Measurements from ENCODE around the gene RBBP7.
A peak's percentile ranks its signal among the peaks of the same experiment; 100 is the strongest.

The RBBP7 gene

DNA sequence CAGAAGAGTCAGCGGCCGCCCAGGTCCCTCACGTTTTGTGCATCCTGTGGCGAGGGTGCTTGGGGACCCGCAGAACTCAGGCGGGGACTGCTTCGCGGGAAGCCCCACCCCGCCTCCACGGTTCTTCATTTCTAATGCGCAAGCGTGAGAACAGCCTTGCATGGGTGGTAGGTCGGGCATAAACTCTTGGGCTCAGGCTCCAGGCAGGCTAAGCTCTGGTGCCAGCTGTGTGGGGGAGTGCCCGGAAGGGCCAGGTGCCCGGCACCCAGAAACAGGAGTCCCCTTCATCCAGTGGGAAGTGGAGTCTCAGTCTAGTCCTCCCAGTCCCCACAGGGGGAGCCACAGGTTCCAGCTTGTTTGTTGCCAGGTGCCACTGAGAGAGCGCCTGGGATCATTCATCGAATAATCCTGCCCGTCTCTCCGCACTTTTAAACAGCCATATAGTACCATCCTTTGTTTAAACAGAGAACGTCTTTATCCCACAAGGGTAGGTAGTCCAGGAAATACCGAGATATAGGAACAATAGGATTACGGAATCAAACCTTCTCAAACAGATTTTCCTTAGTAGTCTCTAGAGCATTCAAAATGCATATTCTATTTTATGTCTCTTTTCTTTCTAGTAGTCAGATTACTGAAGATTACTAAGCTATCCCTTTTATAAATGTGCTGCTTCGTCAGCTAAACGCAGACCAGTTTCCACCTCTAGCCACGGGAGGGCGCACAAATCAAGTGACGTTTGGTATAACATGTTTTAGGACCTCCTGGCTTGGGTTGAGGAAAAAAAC, 12.7 kb upstream of the RBBP7 start:
- Histone ChIP-seq H3K27ac (ENCODE audit: low read depth, low read length) (peak overlapping the region; percentile 49), H3K9me3 (ENCODE audit: low read length) (no peaks in the 10 kb centered on the region), H3K9ac (ENCODE audit: low read length) (peak overlapping the region; percentile 65), H3K4me3 (ENCODE audit: low read depth in 1 of 2, low read length in 2 of 2) (peak overlapping the region; percentile 38 to 70), H3K27me3 (ENCODE audit: control insufficient read depth in 1 of 2, insufficient read depth in 2 of 2, low read length in 2 of 2) (peaks cover 0 to 4% of the 10 kb centered on the region in 2 donors), H3K4me1 (ENCODE audit: insufficient read depth, low read length) (peaks cover 4% of the 10 kb centered on the region), H3K36me3 (ENCODE audit: insufficient read depth, low read length) (no peaks in the 10 kb centered on the region)

DNA sequence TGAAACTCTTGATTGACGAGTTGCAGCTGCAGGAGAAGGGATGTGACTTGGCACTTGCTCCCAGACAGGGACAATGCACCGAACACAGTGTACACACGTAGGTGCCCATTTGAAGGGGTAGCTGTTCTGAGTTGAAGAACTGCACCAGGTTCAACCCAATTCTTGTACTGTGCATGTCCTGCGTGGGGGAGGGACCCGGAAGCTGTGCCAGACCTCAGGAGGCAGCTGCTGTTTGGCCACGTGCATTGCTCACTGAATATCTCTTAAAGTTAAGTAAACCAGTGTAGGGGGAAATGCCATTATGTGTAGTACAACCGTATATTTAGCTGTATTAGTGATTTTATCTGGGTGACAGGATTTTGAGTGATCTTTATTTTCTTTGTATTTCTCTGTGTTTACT, 12.0 kb upstream of the RBBP7 start:
- peak overlapping the region in 1 of 2 donors; percentile 70 for H3K4me3 ChIP-seq (ENCODE audit: low read depth in 1 of 2, low read length in 2 of 2)
- peaks cover 0 to 4% of the 10 kb centered on the region in 2 donors for H3K27me3 ChIP-seq (ENCODE audit: control insufficient read depth in 1 of 2, insufficient read depth in 2 of 2, low read length in 2 of 2)
- H3K4me1 ChIP-seq (ENCODE audit: insufficient read depth, low read length) = peaks cover 4% of the 10 kb centered on the region
- H3K27ac ChIP-seq (ENCODE audit: low read depth, low read length) = peak overlapping the region; percentile 49
- H3K36me3 ChIP-seq (ENCODE audit: insufficient read depth, low read length) = no peaks in the 10 kb centered on the region
- no peaks in the 10 kb centered on the region for H3K9me3 ChIP-seq (ENCODE audit: low read length)
- no peak overlapping the region for H3K9ac ChIP-seq (ENCODE audit: low read length)

- Histone ChIP-seq H3K4me3 (ENCODE audit: low read depth in 1 of 2, low read length in 2 of 2) (no peak overlapping the region), H3K36me3 (ENCODE audit: insufficient read depth, low read length) (no peaks in the 10 kb centered on the region), H3K27me3 (ENCODE audit: control insufficient read depth in 1 of 2, insufficient read depth in 2 of 2, low read length in 2 of 2) (peaks cover 0 to 11% of the 10 kb centered on the region in 2 donors), H3K4me1 (ENCODE audit: insufficient read depth, low read length) (no peaks in the 10 kb centered on the region), H3K27ac (ENCODE audit: low read depth, low read length) (no peak overlapping the region), H3K9ac (ENCODE audit: low read length) (no peak overlapping the region), H3K9me3 (ENCODE audit: low read length) (no peaks in the 10 kb centered on the region)
These were observed 6.5 kb upstream of the RBBP7 start for GRCh38 chrX:16876696-16877095.

GRCh38 chrX:16874458-16875095, 4.4 kb upstream of the RBBP7 start:
- no peak overlapping the region for H3K4me3 ChIP-seq (ENCODE audit: low read depth in 1 of 2, low read length in 2 of 2)
- H3K9me3 ChIP-seq (ENCODE audit: low read length) = no peaks in the 10 kb centered on the region
- H3K4me1 ChIP-seq (ENCODE audit: insufficient read depth, low read length) = no peaks in the 10 kb centered on the region
- no peak overlapping the region for H3K9ac ChIP-seq (ENCODE audit: low read length)
- no peaks in the 10 kb centered on the region for H3K36me3 ChIP-seq (ENCODE audit: insufficient read depth, low read length)
- H3K27ac ChIP-seq (ENCODE audit: low read depth, low read length) = no peak overlapping the region
- H3K27me3 ChIP-seq (ENCODE audit: control insufficient read depth in 1 of 2, insufficient read depth in 2 of 2, low read length in 2 of 2) = peaks cover 0 to 11% of the 10 kb centered on the region in 2 donors

- Histone ChIP-seq H3K4me3 (ENCODE audit: low read depth in 1 of 2, low read length in 2 of 2) (no peak overlapping the region), H3K4me1 (ENCODE audit: insufficient read depth, low read length) (peaks cover 11% of the 10 kb centered on the region), H3K27ac (ENCODE audit: low read depth, low read length) (no peak overlapping the region), H3K27me3 (ENCODE audit: control insufficient read depth in 1 of 2, insufficient read depth in 2 of 2, low read length in 2 of 2) (peaks cover 0 to 7% of the 10 kb centered on the region in 2 donors), H3K9me3 (ENCODE audit: low read length) (no peaks in the 10 kb centered on the region), H3K9ac (ENCODE audit: low read length) (no peak overlapping the region), H3K36me3 (ENCODE audit: insufficient read depth, low read length) (no peaks in the 10 kb centered on the region)
These were observed 2.9 kb upstream of the RBBP7 start for GRCh38 chrX:16873106-16873505.

DNA sequence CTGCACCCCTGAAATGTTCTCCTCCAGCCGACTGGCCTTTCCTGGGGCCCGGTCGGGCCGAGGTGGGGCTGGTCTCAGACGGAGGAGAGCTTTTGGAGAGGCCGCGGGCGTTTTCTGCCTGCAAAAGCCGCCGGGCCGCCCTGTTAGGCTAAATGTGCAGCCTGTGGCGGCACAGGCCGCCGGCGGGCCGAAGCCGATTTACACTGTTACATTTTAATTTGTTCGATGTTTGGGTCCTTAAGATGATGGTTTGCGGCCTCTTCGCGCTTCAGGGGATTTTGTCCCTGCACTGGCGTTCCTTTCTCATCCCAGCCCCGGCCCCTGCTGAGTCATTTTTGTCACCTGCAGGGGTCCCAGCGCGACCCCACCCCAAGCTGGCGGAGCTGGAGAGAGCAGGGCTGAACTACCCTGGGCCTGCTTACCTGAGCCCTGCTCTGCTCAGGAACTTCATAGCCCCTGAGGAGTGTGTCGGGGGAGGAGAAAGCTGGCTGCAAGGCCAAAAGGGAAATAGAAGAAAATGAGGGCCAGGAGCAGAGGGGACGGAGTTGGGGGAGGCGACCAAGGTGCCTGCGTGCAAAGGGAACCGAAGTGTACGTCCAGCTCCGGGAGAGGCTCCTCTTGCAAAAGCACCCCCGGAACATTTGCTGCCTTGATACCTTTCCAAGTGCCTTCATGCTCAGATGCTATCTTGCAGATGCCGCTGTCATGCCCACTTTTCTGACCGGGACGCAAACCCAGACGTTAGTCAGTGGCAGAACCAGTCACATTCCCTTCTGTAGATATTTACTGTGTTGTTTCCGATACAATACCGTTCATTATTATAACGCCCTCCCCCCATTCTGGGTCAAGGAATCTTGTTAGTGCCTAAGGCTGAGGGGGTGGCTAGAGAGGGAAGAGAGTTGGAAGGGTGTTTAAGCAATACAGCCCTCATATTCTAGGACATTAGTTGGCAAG, 977 bp upstream of the RBBP7 start:
- peak overlapping the region; percentile 54 for H3K27ac ChIP-seq (ENCODE audit: low read depth, low read length)
- no peaks in the 10 kb centered on the region for H3K9me3 ChIP-seq (ENCODE audit: low read length)
- peak overlapping the region; percentile 60 to 66 for H3K4me3 ChIP-seq (ENCODE audit: low read depth in 1 of 2, low read length in 2 of 2)
- peaks cover 17% of the 10 kb centered on the region for H3K4me1 ChIP-seq (ENCODE audit: insufficient read depth, low read length)
- H3K27me3 ChIP-seq (ENCODE audit: control insufficient read depth in 1 of 2, insufficient read depth in 2 of 2, low read length in 2 of 2) = peaks cover 0 to 7% of the 10 kb centered on the region in 2 donors
- peak overlapping the region; percentile 0 for H3K9ac ChIP-seq (ENCODE audit: low read length)
- H3K36me3 ChIP-seq (ENCODE audit: insufficient read depth, low read length) = no peaks in the 10 kb centered on the region

- no peaks in the 10 kb centered on the region for H3K9me3 ChIP-seq (ENCODE audit: low read length)
- peak overlapping the region; percentile 64 for H3K9ac ChIP-seq (ENCODE audit: low read length)
- peaks cover 17% of the 10 kb centered on the region for H3K4me1 ChIP-seq (ENCODE audit: insufficient read depth, low read length)
- peak overlapping the region; percentile 58 to 68 for H3K4me3 ChIP-seq (ENCODE audit: low read depth in 1 of 2, low read length in 2 of 2)
- peaks cover 0 to 7% of the 10 kb centered on the region in 2 donors for H3K27me3 ChIP-seq (ENCODE audit: control insufficient read depth in 1 of 2, insufficient read depth in 2 of 2, low read length in 2 of 2)
- peak overlapping the region; percentile 89 for H3K27ac ChIP-seq (ENCODE audit: low read depth, low read length)
- H3K36me3 ChIP-seq (ENCODE audit: insufficient read depth, low read length) = no peaks in the 10 kb centered on the region
These were observed 618 bp downstream of the RBBP7 start for GRCh38 chrX:16869393-16870094.

- Histone ChIP-seq H3K9me3 (ENCODE audit: low read length) (no peaks in the 10 kb centered on the region), H3K4me1 (ENCODE audit: insufficient read depth, low read length) (peaks cover 17% of the 10 kb centered on the region), H3K36me3 (ENCODE audit: insufficient read depth, low read length) (no peaks in the 10 kb centered on the region), H3K4me3 (ENCODE audit: low read depth in 1 of 2, low read length in 2 of 2) (peak overlapping the region; percentile 21 to 68), H3K9ac (ENCODE audit: low read length) (peak overlapping the region; percentile 64), H3K27ac (ENCODE audit: low read depth, low read length) (no peak overlapping the region), H3K27me3 (ENCODE audit: control insufficient read depth in 1 of 2, insufficient read depth in 2 of 2, low read length in 2 of 2) (peaks cover 0 to 7% of the 10 kb centered on the region in 2 donors)
These were observed 1.2 kb downstream of the RBBP7 start for GRCh38 chrX:16868920-16869319.

DNA sequence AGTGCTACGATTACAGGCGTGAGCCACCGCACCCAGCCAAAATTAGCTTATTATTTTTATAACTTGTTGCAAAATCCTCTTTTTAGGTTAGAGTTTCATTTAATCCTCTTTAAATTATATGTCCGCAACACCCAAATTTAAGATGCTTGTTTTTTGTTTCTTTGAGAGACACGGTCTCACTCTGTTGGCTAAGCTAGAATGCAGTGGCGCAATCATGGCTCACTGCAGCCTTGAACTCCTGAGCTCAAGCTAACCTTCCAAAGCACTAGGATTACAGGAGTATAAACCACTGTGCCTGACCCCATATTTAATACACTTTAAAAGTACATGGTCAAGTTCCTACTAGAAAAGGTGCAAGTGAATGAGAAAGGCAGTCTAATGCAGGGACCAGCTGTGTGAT, 2.2 kb downstream of the RBBP7 start:
- no peak overlapping the region for H3K27ac ChIP-seq (ENCODE audit: low read depth, low read length)
- no peak overlapping the region for H3K9ac ChIP-seq (ENCODE audit: low read length)
- peaks cover 0 to 5% of the 10 kb centered on the region in 2 donors for H3K27me3 ChIP-seq (ENCODE audit: control insufficient read depth in 1 of 2, insufficient read depth in 2 of 2, low read length in 2 of 2)
- no peaks in the 10 kb centered on the region for H3K9me3 ChIP-seq (ENCODE audit: low read length)
- no peak overlapping the region for H3K4me3 ChIP-seq (ENCODE audit: low read depth in 1 of 2, low read length in 2 of 2)
- H3K4me1 ChIP-seq (ENCODE audit: insufficient read depth, low read length) = peaks cover 17% of the 10 kb centered on the region
- no peaks in the 10 kb centered on the region for H3K36me3 ChIP-seq (ENCODE audit: insufficient read depth, low read length)

DNA sequence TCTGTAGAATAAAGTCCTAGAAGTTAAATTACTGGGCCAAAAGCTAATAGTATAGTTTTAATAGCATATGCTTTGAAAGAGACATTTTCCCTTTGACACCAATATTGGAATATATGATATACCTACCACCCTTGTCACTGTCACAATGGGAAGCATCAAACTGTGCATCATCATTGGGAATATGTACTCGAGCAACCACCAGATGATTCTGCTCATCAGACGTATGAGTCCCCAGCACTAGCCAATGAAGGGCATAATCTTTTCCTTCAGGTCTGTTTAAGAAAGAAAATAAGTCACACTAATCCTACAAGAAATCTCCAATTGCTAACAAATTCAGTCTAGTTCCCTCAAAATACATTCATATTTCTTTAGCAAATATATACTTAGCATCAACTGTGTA, 7.3 kb downstream of the RBBP7 start:
- Histone ChIP-seq H3K9ac (ENCODE audit: low read length) (no peak overlapping the region), H3K36me3 (ENCODE audit: insufficient read depth, low read length) (peaks cover 7% of the 10 kb centered on the region), H3K27ac (ENCODE audit: low read depth, low read length) (no peak overlapping the region), H3K4me3 (ENCODE audit: low read depth in 1 of 2, low read length in 2 of 2) (no peak overlapping the region), H3K4me1 (ENCODE audit: insufficient read depth, low read length) (peaks cover 2% of the 10 kb centered on the region), H3K27me3 (ENCODE audit: control insufficient read depth in 1 of 2, insufficient read depth in 2 of 2, low read length in 2 of 2) (peaks cover 0 to 4% of the 10 kb centered on the region in 2 donors), H3K9me3 (ENCODE audit: low read length) (no peaks in the 10 kb centered on the region)

Measured in muscle layer of colon (tissue), 2 donors.